EH (cell line): Measurements from ENCODE around the gene DUSP5.
A peak's percentile ranks its signal among the peaks of the same experiment; 100 is the strongest.

Experiments
- DNase-seq: peaks from one replicate; pipeline ENCODE4 v3.0.0-alpha.2; 2015; ENCODE audit warnings: low read depth

Gene DUSP5

DNA sequence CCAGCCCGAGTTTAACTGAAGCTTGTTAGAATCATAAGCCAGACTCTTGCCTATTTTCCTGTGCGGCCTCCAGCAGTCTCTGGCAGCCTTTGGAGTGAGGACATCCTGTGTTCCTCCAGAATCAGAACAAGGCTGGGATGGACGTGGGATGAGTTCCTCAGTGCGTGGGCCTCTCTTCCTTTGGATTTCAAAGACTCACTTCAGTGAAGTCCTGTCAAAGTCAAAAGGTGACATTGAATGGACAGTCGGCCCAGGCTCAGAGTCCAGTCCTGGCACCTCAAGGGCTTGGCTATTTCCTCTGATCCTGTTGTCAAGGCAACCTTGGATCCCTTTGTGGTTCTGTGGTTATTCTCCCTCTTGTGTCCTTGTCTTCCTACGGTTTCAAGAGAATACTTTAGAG is 48.4 kb downstream of the DUSP5 start:
- DNase-seq: peak; percentile 28

DNA sequence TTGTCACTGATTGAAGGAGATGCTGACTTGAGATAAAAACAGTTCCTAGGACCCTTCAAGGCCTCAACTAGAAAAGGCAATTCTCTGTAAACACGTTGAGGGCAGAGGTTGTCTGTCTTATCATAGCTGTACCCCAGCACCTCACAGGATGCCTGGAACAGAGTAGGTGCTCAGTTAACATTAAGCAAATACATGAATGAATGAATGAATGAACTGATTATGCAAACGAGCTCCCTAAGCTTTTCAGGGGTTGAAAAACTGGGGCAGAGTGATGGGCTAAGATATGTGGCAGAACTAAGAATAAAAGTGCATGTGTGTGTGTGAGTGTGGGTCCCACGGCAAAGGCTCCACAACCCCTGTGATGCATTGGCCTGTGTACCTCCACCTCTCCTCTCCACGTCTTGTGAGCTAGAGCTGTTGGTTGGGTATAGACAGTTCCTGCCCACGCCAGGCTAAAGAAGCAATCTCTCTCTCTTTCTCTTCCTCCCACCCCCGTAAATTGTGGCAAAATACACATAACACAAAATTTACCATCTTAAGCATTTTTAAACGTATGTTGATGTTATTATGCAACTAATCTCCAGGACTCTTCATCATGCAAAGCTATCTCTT is 48.9 kb downstream of the DUSP5 start:
- DNase-seq: no peak

DNA sequence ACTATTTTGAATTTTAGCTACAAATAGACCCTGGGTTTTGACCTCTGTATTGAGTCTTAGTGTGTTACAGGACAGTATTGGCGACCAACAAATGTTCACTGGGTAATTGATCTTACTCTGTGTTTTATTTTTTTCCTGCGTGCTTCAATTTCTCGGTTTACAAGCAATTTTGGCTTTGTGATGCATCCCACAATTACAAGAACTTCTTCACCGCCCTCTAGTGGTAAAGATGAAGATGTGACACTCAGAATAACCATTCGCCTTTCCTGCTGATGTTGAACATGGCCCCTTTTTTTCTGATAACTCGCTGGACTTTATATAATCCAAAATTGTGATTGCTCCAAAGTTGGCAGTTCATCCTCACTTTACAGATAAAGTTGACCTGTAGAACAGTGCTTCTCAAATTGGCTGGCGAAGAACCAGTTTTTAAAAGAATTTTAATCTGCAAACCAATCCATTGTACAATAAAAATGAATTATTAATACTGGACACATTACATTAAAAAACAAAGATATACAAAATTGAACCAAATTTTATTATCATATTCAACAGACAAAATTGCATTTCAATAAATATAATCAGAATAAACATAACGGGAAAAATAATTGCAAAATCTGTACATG is 49.5 kb downstream of the DUSP5 start:
- DNase-seq: peak; percentile 74

GRCh38 chr10:110548002-110548401 is 50.3 kb downstream of the DUSP5 start:
- no peak for DNase-seq

DNA sequence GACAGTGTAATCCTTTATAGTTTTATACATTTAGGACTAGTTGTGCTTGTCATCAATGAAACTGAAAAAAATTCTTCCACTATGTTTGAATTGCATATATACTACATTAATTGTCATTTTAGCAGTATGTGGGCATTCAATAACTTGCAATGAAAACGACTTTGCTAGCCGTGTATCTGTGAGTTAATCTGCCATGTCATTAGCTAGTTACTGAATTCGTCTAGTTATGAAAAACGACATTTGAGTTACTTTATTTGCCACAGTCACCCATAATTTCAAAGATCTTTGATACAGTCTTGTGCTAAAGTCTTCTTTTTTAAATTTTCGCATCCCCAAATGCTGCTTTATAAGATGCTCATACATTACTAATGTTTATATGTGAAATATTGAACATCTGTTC is 51.5 kb downstream of the DUSP5 start:
- no peak for DNase-seq

GRCh38 chr10:110553905-110554304 is 56.2 kb downstream of the DUSP5 start:
- no peak for DNase-seq

GRCh38 chr10:110556296-110556695 is 58.6 kb downstream of the DUSP5 start:
- DNase-seq: no peak

- peak; percentile 74 for DNase-seq
These were observed 59.4 kb downstream of the DUSP5 start for GRCh38 chr10:110556969-110557601.

GRCh38 chr10:110558041-110558440 is 60.3 kb downstream of the DUSP5 start:
- DNase-seq: no peak

DNA sequence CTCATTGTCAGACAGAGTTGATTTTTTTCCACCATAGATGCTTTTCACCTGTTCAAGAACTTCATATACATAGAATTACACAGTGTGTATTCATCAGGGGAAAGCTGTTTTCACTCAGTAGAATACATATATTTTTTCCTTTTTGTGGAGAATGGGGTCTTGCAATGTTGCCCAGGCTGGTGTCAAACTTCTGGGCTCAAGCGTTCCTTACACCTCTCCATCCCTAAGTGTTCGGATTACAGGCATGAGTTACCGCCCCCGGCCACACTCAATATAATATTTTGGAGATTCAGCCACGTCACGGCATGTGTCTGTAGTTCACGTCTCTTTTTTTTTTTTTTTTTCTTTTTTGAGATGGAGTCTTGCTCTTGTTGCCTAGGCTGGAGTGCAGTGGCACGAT is 62.3 kb downstream of the DUSP5 start:
- no peak for DNase-seq
